ENCODE data around the gene TSPAN18. TPM values are rescaled to one million over a fixed set of nuclear protein-coding genes. Genes with fewer than 3 reads are reported as not detected.

TSPAN18 gene
- total and polyA plus RNA-seq, 3 donors from 2014 or later, result 2.1 to 11.1 (median 5.0) TPM

DNA sequence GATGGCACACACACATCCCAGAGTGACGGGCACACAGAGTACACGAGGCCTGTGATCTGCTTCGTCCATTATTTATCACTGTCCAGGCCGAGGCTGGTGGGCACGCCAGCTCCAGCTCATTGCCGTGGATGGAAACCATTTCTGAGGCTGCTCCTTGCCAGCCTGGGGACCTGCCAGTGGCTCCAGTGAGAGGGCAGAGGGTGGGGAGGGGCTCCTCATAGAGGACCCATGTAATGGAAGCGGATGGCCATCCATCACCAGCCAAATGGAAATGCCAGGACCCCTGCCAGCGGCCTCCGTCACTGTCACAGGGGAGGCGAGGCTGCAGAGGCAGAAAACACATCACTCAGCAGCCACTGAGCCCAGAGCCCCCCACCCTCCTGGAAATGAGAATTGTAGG lies 188.2 kb downstream of the TSPAN18 start:
- Histone ChIP-seq H3K36me3 (ENCODE audit: low read depth, missing control alignments) (no peaks in the 10 kb centered on the region), H3K4me1 (no peaks in the 10 kb centered on the region), H3K27me3 (no peaks in the 10 kb centered on the region), H3K4me3 (no peak overlapping the region), H3K9me3 (no peaks in the 10 kb centered on the region), H3K27ac (no peak overlapping the region)
- 90 to 100% methylated on average over 2 to 10 of the region's 10 CpGs for WGBS, 2 donors
- no peak for DNase-seq
- no peak for TF ChIP-seq POLR2A (IDR thresholded peaks at IDR 0.05)
- TF ChIP-seq, protein P1, sequence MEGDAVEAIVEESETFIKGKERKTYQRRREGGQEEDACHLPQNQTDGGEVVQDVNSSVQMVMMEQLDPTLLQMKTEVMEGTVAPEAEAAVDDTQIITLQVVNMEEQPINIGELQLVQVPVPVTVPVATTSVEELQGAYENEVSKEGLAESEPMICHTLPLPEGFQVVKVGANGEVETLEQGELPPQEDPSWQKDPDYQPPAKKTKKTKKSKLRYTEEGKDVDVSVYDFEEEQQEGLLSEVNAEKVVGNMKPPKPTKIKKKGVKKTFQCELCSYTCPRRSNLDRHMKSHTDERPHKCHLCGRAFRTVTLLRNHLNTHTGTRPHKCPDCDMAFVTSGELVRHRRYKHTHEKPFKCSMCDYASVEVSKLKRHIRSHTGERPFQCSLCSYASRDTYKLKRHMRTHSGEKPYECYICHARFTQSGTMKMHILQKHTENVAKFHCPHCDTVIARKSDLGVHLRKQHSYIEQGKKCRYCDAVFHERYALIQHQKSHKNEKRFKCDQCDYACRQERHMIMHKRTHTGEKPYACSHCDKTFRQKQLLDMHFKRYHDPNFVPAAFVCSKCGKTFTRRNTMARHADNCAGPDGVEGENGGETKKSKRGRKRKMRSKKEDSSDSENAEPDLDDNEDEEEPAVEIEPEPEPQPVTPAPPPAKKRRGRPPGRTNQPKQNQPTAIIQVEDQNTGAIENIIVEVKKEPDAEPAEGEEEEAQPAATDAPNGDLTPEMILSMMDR (IDR thresholded peaks at IDR 0.05), result no peak
- intact Hi-C loops (cut with DNase I; ENCODE audit: low total_unique reads), result no loop called here

DNA sequence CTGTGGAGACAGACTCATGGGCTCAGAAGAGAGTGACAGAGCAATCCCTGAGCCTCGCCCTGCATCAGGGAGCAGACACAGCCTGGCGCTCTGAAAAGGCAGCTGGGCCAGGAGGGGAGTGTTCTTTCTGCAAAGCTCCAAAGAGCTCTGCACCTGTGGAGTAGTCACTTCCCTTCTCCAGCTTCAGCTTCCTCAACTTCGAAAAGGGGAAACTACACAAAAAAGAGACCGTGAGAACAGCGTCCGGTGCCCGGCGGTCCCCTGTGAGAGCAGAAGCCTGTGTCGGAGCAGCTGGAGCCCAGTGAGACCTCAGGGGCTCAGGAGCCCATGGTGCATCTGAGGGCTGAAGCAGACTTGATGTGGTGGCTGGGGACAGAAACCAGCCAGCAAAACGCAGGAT lies 188.9 kb downstream of the TSPAN18 start:
- DNase-seq, result no peak
- Histone ChIP-seq H3K27ac (no peak overlapping the region), H3K9me3 (no peaks in the 10 kb centered on the region), H3K27me3 (no peaks in the 10 kb centered on the region), H3K4me1 (no peaks in the 10 kb centered on the region), H3K4me3 (no peak overlapping the region), H3K36me3 (ENCODE audit: low read depth, missing control alignments) (no peaks in the 10 kb centered on the region)
- 77 to 79% methylated on average over 8 to 10 of the region's 10 CpGs for WGBS, 2 donors
- intact Hi-C loops (cut with DNase I; ENCODE audit: low total_unique reads), result no loop called here
- TF ChIP-seq, protein P1 (IDR thresholded peaks at IDR 0.05), result no peak
- TF ChIP-seq POLR2A (IDR thresholded peaks at IDR 0.05), result no peak

DNA sequence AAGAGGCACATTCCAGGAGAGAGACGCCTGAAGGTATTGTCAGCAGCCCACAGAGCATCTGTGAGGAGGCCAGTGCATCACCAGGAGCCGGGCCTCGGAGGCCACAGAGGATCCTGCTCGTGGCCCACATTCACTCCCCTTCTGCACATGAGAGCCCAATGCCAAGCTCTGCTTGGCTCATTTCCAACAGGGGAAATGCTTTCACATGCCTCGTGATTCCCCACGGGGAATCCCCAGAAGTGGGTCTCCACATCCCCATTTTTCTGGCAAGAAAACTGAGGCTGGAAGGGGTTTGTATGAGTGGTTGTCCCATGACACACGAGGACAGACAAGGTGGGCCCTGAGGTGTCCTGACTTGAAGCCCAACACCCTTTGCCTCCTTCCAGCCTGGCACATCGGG lies 189.6 kb downstream of the TSPAN18 start:
- no peaks in the 10 kb centered on the region for H3K36me3 ChIP-seq (ENCODE audit: low read depth, missing control alignments)
- 74 to 82% methylated on average over 6 to 8 of the region's 8 CpGs for WGBS, 2 donors
- DNase-seq, result no peak
- intact Hi-C loops (cut with DNase I; ENCODE audit: low total_unique reads), result no loop called here
- TF ChIP-seq, protein P1 (IDR thresholded peaks at IDR 0.05), result no peak
- no peak for TF ChIP-seq POLR2A (IDR thresholded peaks at IDR 0.05)
- no peaks in the 10 kb centered on the region for H3K9me3 ChIP-seq
- no peaks in the 10 kb centered on the region for H3K27me3 ChIP-seq
- no peak overlapping the region for H3K27ac ChIP-seq
- no peak overlapping the region for H3K4me3 ChIP-seq
- H3K4me1 ChIP-seq, result no peaks in the 10 kb centered on the region

DNA sequence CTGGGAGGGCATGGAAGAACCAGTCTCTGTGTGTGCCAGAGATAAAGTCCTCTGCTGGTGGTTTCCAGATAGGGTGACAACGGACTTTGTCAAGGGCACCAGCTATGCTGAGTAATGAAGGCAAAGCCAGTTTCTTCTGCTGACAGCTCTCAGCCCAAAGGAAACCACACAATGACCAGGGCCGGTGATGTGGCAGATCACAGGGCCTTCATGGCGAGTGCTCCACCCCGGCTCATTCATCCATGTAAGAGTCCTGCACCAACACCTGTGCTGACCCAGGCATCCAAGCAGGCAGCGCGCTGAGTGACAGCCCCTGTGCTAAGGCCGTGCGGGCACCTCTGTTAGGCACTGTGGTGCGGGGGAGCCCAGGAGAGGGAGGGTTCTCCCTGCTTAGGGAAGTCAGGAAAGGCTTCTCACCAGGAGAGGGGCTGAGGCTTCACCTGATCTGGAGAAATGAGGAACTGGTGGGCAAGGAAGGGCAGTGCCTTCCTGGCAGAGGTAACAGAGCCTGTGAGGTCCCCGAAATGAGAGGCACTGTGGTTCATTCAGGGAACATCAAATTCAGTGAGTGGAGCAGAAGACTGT lies 190.1 kb downstream of the TSPAN18 start:
- WGBS, 2 donors, result 85 to 89% methylated on average over 5 to 10 of the region's 10 CpGs
- Histone ChIP-seq H3K27ac (no peak overlapping the region), H3K4me3 (no peak overlapping the region), H3K4me1 (no peaks in the 10 kb centered on the region), H3K36me3 (ENCODE audit: low read depth, missing control alignments) (no peaks in the 10 kb centered on the region), H3K9me3 (no peaks in the 10 kb centered on the region), H3K27me3 (no peaks in the 10 kb centered on the region)
- no peak for TF ChIP-seq POLR2A (IDR thresholded peaks at IDR 0.05)
- TF ChIP-seq, protein P1 (IDR thresholded peaks at IDR 0.05), result no peak
- DNase-seq, result no peak
- intact Hi-C loops (cut with DNase I; ENCODE audit: low total_unique reads), result no loop called here

DNA sequence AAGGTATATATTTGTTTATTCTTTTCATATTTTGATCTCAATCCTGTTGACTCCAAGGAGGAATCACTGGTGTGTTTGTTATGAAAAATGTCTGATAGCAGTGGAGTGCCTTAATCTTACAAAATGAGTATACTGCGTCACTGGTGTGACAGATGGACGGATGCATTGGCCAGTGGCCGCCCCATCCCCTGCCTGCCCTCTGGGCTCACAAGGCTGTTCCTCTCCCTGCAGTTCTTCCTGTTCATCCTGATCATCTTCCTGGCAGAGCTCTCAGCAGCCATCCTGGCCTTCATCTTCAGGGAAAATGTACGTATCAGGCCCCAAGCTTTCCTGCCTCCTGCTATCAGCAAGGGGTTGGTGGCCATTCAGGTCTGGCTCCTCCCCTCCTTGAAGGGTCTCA lies 191.0 kb downstream of the TSPAN18 start:
- H3K4me3 ChIP-seq, result no peak overlapping the region
- DNase-seq, result no peak
- no peak for TF ChIP-seq POLR2A (IDR thresholded peaks at IDR 0.05)
- TF ChIP-seq, protein P1 (IDR thresholded peaks at IDR 0.05), result no peak
- H3K4me1 ChIP-seq, result no peaks in the 10 kb centered on the region
- no peak overlapping the region for H3K27ac ChIP-seq
- no peaks in the 10 kb centered on the region for H3K27me3 ChIP-seq
- no peaks in the 10 kb centered on the region for H3K36me3 ChIP-seq (ENCODE audit: low read depth, missing control alignments)
- H3K9me3 ChIP-seq, result no peaks in the 10 kb centered on the region
- WGBS, 2 donors, result 96 to 100% methylated on average over 4 of the region's 4 CpGs
- intact Hi-C loops (cut with DNase I; ENCODE audit: low total_unique reads), result no loop called here
